Thyroid gland (tissue), 4 donors: ENCODE data around the gene CCDC74B.

ENCODE experiments used
- CTCF ChIP-seq, 6 experiments: fragments of 200-600 bp in 3 of 6; fragments of 450-650 bp in 3 of 6; sonication (generic) in 3 of 6; IDR thresholded peaks; one replicate each; pipeline ENCODE4 v1.5.1; 2016 to 2019; ENCODE audit warnings: antibody characterized with exemption in 6 of 6, mild to moderate bottlenecking in 2 of 6, inconsistent platforms in 1 of 6, moderate library complexity in 1 of 6
- POLR2A ChIP-seq, 2 donors: fragments of 450-650 bp; IDR thresholded peaks; one replicate each; pipeline ENCODE4 v1.6.1; 2017; ENCODE audit warnings: antibody characterized with exemption in 2 of 2, mild to moderate bottlenecking in 2 of 2, moderate library complexity in 1 of 2

GRCh38 chr2:130169896-130170295 lies 25.0 kb upstream of the CCDC74B start:
- TF ChIP-seq CTCF (IDR thresholded peaks at IDR 0.05) (no peak), POLR2A (IDR thresholded peaks at IDR 0.05) (no peak)
